ENCODE results near the gene PRDM16. TPM values are rescaled to one million over a fixed set of nuclear protein-coding genes. Genes with fewer than 3 reads are reported as not detected.

The PRDM16 gene
- total RNA-seq, 1 experiment from 2014 or later, result 0.17 TPM

GRCh38 chr1:3071565-3072390, 2.8 kb downstream of the PRDM16 start:
- no peak overlapping the region for H2BK12ac ChIP-seq (ENCODE audit: insufficient read length, low read depth, low read length)
- H3K23me2 ChIP-seq (ENCODE audit: insufficient read length, low read depth, low read length, poor library complexity, severe bottlenecking), result peaks cover 12% of the 10 kb centered on the region
- no peak overlapping the region for H4K8ac ChIP-seq (replicated peaks; ENCODE audit: insufficient read length, low read depth, low read length)
- peaks cover 4% of the 10 kb centered on the region; the same call in 1 of the 2 replicates for H3K4me1 ChIP-seq (ENCODE audit: insufficient read depth, low read length)
- H2BK5ac ChIP-seq (ENCODE audit: insufficient read length, low read length), result no peak overlapping the region
- WGBS (ENCODE audit: extremely low coverage, insufficient read length, low lambda C conversion rate), result no CpG with 5 or more reads among the region's 17 CpGs
- H4K91ac ChIP-seq (ENCODE audit: insufficient read length, low read depth, low read length), result no peak overlapping the region
- no peaks in the 10 kb centered on the region for H3K36me3 Mint-ChIP-seq (ENCODE audit: insufficient read depth in 1 of 3, low read depth in 3 of 3)
- peaks cover 81% of the 10 kb centered on the region for H3K27me3 Mint-ChIP-seq (ENCODE audit: low read depth)
- no peak overlapping the region for H4K5ac ChIP-seq (ENCODE audit: insufficient read length, low read depth, low read length)
- H3K9ac ChIP-seq (ENCODE audit: extremely low read depth, insufficient read length, low read length), result no peak overlapping the region
- no peak overlapping the region for H3K18ac ChIP-seq (ENCODE audit: insufficient read length, low read depth, low read length)
- no peak overlapping the region for H3K14ac ChIP-seq (ENCODE audit: insufficient read depth, low read length)
- H3T11ph ChIP-seq (ENCODE audit: low read length), result no peak overlapping the region
- H2BK20ac ChIP-seq (ENCODE audit: low read depth, low read length, poor library complexity, severe bottlenecking), result no peak overlapping the region
- H3K4me1 Mint-ChIP-seq, result peaks cover 8 to 21% of the 10 kb centered on the region in 2 experiments
- H3K23ac ChIP-seq (ENCODE audit: insufficient read length, low read depth, low read length), result no peak overlapping the region
- H3K27me3 ChIP-seq (ENCODE audit: insufficient read depth, low read length), result peaks cover 60% of the 10 kb centered on the region
- no peak overlapping the region for H3K56ac ChIP-seq (ENCODE audit: insufficient read length, low read depth, low read length)
- no peaks in the 10 kb centered on the region for H3K79me1 ChIP-seq (ENCODE audit: insufficient read depth, low read depth, low read length, poor library complexity, severe bottlenecking)
- no peak for DNase-seq
- H3K4me3 Mint-ChIP-seq, result no peak overlapping the region; a peak in 1 of 5 replicates
- no peak overlapping the region for H2AFZ ChIP-seq (ENCODE audit: low read length)
- no peak overlapping the region for H3K4me2 ChIP-seq (ENCODE audit: insufficient read depth, insufficient read length, low read length)
- H4K20me1 ChIP-seq (ENCODE audit: control insufficient read depth, insufficient read depth, insufficient read length), result no peaks in the 10 kb centered on the region
- no peaks in the 10 kb centered on the region; a peak in 1 of 5 replicates for H3K9me3 Mint-ChIP-seq
- H3K27ac ChIP-seq (ENCODE audit: insufficient read length, low read depth, low read length), result no peak overlapping the region
- no peak overlapping the region for H3K4ac ChIP-seq (ENCODE audit: low read depth, low read length)
- TF ChIP-seq, protein P1, sequence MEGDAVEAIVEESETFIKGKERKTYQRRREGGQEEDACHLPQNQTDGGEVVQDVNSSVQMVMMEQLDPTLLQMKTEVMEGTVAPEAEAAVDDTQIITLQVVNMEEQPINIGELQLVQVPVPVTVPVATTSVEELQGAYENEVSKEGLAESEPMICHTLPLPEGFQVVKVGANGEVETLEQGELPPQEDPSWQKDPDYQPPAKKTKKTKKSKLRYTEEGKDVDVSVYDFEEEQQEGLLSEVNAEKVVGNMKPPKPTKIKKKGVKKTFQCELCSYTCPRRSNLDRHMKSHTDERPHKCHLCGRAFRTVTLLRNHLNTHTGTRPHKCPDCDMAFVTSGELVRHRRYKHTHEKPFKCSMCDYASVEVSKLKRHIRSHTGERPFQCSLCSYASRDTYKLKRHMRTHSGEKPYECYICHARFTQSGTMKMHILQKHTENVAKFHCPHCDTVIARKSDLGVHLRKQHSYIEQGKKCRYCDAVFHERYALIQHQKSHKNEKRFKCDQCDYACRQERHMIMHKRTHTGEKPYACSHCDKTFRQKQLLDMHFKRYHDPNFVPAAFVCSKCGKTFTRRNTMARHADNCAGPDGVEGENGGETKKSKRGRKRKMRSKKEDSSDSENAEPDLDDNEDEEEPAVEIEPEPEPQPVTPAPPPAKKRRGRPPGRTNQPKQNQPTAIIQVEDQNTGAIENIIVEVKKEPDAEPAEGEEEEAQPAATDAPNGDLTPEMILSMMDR (conservative IDR thresholded peaks at IDR 0.05), result no peak
- no peak overlapping the region for H2BK120ac ChIP-seq (ENCODE audit: low read depth, low read length, poor library complexity, severe bottlenecking)
- no peak overlapping the region for H3K27ac Mint-ChIP-seq
- no peak overlapping the region for H2AK5ac ChIP-seq (ENCODE audit: insufficient read length, low read length)
- H2BK15ac ChIP-seq (ENCODE audit: low read depth, low read length), result no peak overlapping the region
- H3K79me2 ChIP-seq (ENCODE audit: insufficient read depth, low read length), result no peaks in the 10 kb centered on the region
- H3K9me3 ChIP-seq (ENCODE audit: control insufficient read depth, low read depth, low read length), result no peaks in the 10 kb centered on the region

Data from H9 (cell line).